Activated naive CD8-positive, alpha-beta T cell (primary cell): ENCODE data around the gene TTC22.

Experiments
- H3K27ac Mint-ChIP-seq: one replicate; pipeline ENCODE4 v1.8.0; 2021; ENCODE audit warnings: mixed read lengths
- H3K27me3 Mint-ChIP-seq: one replicate; pipeline ENCODE4 v1.8.0; 2021; ENCODE audit warnings: mixed read lengths
- H3K36me3 Mint-ChIP-seq: one replicate; pipeline ENCODE4 v1.8.0; 2021; ENCODE audit warnings: mixed read lengths
- H3K4me1 Mint-ChIP-seq: one replicate; pipeline ENCODE4 v1.8.0; 2021; ENCODE audit warnings: low read depth, mixed read lengths
- H3K4me3 Mint-ChIP-seq: one replicate; pipeline ENCODE4 v1.8.0; 2021; ENCODE audit warnings: mild to moderate bottlenecking, mixed read lengths
- H3K9me3 Mint-ChIP-seq: one replicate; pipeline ENCODE4 v1.8.0; 2021; ENCODE audit warnings: low read depth, mixed read lengths

Gene TTC22

DNA sequence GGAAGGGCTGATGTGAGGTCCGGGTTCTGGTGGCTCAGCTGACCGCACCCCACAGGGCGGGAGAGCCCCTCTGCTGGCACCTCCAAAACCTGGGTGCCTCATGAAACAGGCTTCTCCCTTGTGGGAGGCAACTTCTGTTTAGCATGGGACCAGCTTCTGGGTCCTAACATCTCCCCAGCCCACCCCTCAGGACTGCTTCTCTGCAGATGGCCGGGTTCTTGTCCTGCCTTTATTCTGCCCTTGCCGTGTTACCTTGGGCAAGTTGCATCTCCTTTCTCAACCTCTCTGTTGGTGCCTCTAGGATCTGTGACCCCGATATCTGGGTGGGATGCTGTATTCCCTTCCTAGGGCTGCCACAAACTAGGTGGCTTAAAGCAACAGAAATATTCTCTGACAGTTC lies 15.0 kb upstream of the TTC22 start:
- H3K27me3 Mint-ChIP-seq, result peaks cover under 1% of the 10 kb centered on the region
- no peaks in the 10 kb centered on the region for H3K36me3 Mint-ChIP-seq
- no peak overlapping the region for H3K4me3 Mint-ChIP-seq
- H3K4me1 Mint-ChIP-seq, result peaks cover 9% of the 10 kb centered on the region
- H3K9me3 Mint-ChIP-seq, result no peaks in the 10 kb centered on the region
- H3K27ac Mint-ChIP-seq, result no peak overlapping the region

DNA sequence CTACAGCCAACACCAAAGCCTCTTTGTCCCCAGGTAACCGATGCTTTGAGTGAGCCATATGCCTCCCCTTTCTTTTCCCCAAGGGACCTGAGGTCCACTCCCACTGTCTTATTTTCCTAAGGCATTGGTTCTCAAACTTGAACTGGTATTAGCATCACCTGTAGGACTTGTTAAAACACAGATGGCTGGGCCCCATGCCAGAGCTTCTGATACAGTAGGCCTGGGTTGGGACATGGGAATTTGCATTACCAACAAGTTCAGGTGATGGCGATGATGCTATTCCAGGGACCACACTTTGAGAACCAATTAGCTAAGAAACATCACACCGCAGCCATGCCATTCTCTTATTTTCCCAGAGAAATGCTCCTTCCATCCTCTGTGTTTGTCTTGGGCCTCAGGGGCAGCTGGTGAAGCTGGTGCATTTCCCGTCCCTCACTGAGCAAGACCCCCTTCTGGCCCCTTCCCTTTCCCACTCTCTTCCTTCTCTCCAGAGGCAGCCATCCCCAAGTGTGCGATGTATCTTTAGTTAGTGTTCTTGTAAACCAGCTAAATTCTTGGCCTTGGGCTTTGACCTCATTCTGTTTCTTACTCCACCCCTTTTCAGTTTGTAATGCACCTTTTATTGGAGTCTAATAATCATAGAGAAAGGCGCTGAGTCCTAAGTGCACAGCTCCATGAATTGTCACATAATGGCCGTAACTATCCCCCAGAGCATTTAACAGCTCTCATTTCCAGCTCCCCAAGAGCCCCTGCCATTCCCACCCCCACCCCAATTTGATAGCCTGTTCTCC lies 14.2 kb upstream of the TTC22 start:
- Mint-ChIP-seq H3K27me3 (peaks cover 1% of the 10 kb centered on the region), H3K4me3 (no peak overlapping the region), H3K4me1 (peaks cover 9% of the 10 kb centered on the region), H3K9me3 (no peaks in the 10 kb centered on the region), H3K36me3 (no peaks in the 10 kb centered on the region), H3K27ac (no peak overlapping the region)

GRCh38 chr1:54814571-54814970 lies 13.4 kb upstream of the TTC22 start:
- H3K27me3 Mint-ChIP-seq, result peaks cover 1% of the 10 kb centered on the region
- H3K27ac Mint-ChIP-seq, result no peak overlapping the region

DNA sequence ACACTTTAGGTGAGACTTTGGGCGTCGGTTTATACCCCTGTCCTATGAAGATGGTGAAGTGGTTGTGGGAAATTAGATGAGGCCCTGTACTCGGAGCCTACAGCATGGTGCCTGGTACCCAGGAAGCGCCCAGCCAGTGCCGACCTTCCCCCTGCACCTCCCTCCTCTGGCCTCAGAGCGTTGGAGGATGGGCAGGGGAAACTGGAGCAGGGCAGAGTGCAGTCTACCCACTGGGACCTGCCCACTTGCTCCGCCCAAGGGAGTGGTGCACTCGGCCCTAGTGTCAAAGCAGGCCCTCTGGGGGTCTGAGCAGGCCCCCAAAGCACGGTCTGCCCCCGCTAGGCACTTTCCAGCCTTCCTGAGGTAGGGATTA lies 13.0 kb upstream of the TTC22 start:
- no peak overlapping the region for H3K27ac Mint-ChIP-seq
- no peak overlapping the region for H3K4me3 Mint-ChIP-seq
- H3K27me3 Mint-ChIP-seq, result peaks cover 1% of the 10 kb centered on the region
- H3K4me1 Mint-ChIP-seq, result peaks cover 9% of the 10 kb centered on the region
- no peaks in the 10 kb centered on the region for H3K9me3 Mint-ChIP-seq
- H3K36me3 Mint-ChIP-seq, result no peaks in the 10 kb centered on the region

More at GRCh38 chr1:54814571-54814970, 13.4 kb upstream of the TTC22 start:
- H3K36me3 Mint-ChIP-seq, result no peaks in the 10 kb centered on the region
- H3K9me3 Mint-ChIP-seq, result no peaks in the 10 kb centered on the region
- no peak overlapping the region for H3K4me3 Mint-ChIP-seq
- H3K4me1 Mint-ChIP-seq, result peaks cover 9% of the 10 kb centered on the region

DNA sequence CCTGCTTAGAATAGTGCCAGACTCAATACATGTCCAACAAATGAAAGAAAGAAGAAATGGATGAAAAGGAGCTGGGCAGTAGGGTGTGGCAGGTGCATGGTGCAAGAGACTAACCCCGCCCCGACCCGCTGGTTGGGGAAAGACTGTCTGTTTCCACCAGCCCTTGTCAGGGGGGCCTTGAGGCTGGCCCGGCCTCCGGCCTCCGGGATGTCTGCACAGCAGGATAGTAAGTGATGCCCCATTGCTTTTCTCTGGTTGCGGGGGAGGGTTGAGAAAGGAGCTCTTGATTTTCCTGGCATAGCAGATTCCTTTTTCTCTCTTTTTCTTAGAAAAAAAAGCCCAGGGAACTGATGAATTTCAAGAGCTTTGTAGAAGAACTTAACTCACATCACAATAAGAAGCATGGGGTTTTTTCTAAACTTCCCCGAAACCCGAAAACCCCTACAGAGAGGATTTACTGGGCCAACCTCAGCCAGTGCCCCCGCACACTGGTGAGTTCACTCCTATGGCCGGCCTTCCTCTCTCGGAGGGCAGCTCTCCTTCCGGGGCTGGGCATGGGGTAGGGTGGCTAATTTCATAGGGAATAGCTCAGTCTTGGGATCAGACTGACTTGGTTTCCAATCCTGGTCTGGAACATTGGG lies 12.5 kb upstream of the TTC22 start:
- H3K4me1 Mint-ChIP-seq, result peaks cover 7% of the 10 kb centered on the region
- no peak overlapping the region for H3K4me3 Mint-ChIP-seq
- no peak overlapping the region for H3K27ac Mint-ChIP-seq
- H3K27me3 Mint-ChIP-seq, result peaks cover 1% of the 10 kb centered on the region
- no peaks in the 10 kb centered on the region for H3K9me3 Mint-ChIP-seq
- H3K36me3 Mint-ChIP-seq, result no peaks in the 10 kb centered on the region

GRCh38 chr1:54812801-54813484 lies 11.8 kb upstream of the TTC22 start:
- Mint-ChIP-seq H3K27me3 (peaks cover 1% of the 10 kb centered on the region), H3K9me3 (no peaks in the 10 kb centered on the region), H3K36me3 (no peaks in the 10 kb centered on the region), H3K4me3 (no peak overlapping the region), H3K27ac (no peak overlapping the region), H3K4me1 (peaks cover 2% of the 10 kb centered on the region)

DNA sequence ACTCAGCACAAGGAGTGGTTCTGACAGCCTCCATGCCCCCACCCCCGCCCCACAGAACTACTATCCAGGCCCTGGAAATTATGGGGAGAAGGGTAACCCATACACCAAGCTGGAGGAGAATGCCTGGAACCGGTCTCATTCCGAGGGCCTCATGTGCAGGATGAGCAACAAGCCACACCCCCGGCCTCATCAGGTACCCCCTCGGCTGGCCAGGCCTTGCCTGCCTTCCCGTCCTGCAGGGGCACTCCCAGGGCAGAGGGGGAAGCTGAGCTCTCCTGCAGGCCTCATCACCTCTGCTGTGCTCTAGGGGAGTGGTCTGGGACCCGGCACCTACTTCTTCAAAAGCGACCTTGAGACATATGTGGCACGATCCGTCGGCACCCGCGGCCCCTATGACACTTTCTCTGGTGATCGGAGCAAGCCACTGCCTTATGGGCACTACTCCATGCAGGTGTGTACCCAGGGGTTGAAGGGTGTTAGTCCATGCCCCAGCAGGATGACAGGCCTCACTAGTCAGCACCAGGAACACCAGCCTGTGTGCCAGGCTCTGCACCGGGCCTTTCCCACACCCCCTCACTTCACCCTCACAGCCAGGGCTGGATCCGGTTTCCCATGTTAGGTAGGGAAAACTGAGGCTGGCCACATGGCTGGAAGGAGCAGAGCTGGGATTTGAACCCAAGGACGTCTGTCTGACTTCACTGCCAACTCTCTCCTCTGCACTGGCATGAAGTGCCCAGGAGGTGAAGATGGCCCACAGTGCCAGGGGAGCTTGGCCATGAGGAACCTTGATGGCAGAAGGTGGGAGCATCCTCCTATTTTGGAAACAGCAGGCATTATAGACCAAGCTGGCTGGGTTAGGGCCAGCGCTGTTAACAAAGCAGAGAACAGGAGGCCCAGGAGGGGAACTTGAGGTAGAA lies 10.9 kb upstream of the TTC22 start:
- peaks cover 1% of the 10 kb centered on the region for H3K27me3 Mint-ChIP-seq
- no peaks in the 10 kb centered on the region for H3K36me3 Mint-ChIP-seq
- H3K4me1 Mint-ChIP-seq, result no peaks in the 10 kb centered on the region
- no peaks in the 10 kb centered on the region for H3K9me3 Mint-ChIP-seq
- no peak overlapping the region for H3K27ac Mint-ChIP-seq
- H3K4me3 Mint-ChIP-seq, result no peak overlapping the region

DNA sequence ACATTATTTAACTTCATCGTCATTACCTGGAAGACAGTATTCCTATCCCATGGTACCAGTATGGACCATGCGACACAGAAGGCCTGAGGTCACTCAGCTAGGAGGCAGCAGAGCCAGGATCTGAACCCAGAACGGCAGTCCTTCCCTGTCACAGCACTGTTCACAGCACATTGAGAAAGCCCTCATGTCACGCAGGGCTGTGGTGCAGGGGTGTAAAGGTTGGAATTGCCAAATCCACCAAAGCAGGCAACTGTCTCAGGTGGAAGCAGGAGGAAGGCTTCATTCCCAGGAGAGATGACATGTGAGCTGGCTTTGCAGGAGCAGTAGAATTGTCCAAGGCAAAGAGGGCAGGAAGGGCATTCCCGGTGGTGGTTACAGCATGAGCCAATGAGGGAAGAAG lies 9.9 kb upstream of the TTC22 start:
- Mint-ChIP-seq H3K9me3 (no peaks in the 10 kb centered on the region), H3K27me3 (peaks cover 1% of the 10 kb centered on the region), H3K36me3 (no peaks in the 10 kb centered on the region), H3K27ac (no peak overlapping the region), H3K4me1 (no peaks in the 10 kb centered on the region), H3K4me3 (no peak overlapping the region)

DNA sequence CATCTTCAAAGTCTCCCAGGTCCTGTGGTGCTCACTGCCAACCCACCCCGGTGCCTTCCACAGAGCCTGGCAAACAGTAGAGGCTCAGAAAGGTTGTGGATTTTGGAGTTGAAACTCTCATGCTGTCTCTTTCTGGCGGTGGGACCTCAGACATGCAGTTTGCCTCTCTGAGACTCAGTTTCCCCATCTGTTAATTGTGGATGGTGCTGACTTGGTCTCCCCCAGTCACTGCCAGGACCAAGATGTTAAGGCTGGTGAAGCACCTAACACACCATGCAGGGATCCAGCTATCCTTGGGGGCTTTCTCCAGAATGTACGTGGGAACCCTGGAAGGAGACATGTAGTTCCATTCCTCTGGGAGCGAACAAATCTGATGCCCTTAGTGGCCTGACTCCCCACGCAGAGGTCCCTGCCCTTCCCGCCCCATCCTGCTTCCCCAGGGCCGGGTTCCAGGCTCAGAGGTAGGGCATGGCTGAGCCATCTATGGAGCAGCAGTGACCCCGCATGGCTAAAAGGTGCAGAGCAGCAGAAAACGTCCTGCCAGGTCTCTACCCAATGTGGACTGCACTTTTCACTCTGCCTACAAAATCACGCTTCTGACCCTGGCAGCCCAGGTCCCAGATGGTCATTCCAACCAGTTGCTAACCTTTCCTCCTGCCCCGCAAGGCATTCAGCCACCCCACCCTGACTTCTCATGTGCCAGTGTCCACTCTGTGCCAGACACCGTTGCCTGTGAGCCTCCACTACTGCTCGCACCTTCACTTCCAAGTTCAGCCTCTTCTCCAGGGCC lies 9.2 kb upstream of the TTC22 start:
- H3K27ac Mint-ChIP-seq, result no peak overlapping the region
- no peak overlapping the region for H3K4me3 Mint-ChIP-seq
- no peaks in the 10 kb centered on the region for H3K9me3 Mint-ChIP-seq
- H3K4me1 Mint-ChIP-seq, result no peaks in the 10 kb centered on the region
- H3K27me3 Mint-ChIP-seq, result peaks cover 1% of the 10 kb centered on the region
- no peaks in the 10 kb centered on the region for H3K36me3 Mint-ChIP-seq

GRCh38 chr1:54809496-54810074 lies 8.5 kb upstream of the TTC22 start:
- Mint-ChIP-seq H3K27me3 (peaks cover 1% of the 10 kb centered on the region), H3K36me3 (no peaks in the 10 kb centered on the region), H3K4me1 (peaks cover 3% of the 10 kb centered on the region), H3K9me3 (no peaks in the 10 kb centered on the region), H3K4me3 (no peak overlapping the region), H3K27ac (no peak overlapping the region)

DNA sequence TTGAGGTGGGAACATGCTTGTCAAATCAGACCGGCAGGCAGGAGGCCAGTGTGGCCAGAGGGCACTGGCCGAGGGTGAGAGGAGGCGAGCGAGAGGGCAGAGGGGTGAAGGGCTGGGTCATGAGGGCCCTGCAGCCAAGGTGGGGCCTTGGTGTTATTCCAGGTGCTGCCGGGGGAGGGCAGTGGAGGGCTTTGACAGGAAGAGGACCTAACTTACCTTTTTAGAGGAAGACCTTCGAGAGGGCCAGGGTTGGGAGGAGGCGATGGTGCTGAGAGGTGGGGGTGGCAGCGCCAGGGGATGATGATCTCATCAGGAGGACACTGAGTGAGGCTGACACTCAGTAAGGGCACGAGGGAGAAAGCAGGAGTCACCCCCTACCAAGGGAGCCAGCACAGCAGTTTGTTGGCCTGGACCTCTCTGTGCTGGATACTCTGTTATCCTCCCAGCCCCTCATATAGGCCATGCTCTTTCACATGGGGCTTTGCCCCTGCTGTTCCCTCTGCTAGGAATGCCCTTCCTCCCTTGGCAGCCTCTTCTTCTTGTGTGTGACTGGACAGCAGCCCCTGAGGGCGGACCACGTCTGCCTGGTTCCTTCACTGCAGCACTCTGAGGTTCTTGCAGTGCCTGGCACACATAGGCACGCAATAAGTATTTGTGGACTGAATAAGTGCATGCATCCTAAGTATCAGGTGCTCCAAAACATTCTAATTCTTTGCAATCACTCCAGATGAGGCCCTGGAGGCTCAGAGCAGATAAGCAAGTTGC lies 7.5 kb upstream of the TTC22 start:
- no peak overlapping the region for H3K27ac Mint-ChIP-seq
- no peaks in the 10 kb centered on the region for H3K36me3 Mint-ChIP-seq
- peaks cover 1% of the 10 kb centered on the region for H3K27me3 Mint-ChIP-seq
- no peaks in the 10 kb centered on the region for H3K9me3 Mint-ChIP-seq
- H3K4me3 Mint-ChIP-seq, result no peak overlapping the region
- peaks cover 9% of the 10 kb centered on the region for H3K4me1 Mint-ChIP-seq

GRCh38 chr1:54807756-54808155 lies 6.6 kb upstream of the TTC22 start:
- Mint-ChIP-seq H3K36me3 (no peaks in the 10 kb centered on the region), H3K4me1 (peaks cover 11% of the 10 kb centered on the region), H3K4me3 (no peak overlapping the region), H3K27ac (no peak overlapping the region), H3K9me3 (no peaks in the 10 kb centered on the region), H3K27me3 (peaks cover 1% of the 10 kb centered on the region)

DNA sequence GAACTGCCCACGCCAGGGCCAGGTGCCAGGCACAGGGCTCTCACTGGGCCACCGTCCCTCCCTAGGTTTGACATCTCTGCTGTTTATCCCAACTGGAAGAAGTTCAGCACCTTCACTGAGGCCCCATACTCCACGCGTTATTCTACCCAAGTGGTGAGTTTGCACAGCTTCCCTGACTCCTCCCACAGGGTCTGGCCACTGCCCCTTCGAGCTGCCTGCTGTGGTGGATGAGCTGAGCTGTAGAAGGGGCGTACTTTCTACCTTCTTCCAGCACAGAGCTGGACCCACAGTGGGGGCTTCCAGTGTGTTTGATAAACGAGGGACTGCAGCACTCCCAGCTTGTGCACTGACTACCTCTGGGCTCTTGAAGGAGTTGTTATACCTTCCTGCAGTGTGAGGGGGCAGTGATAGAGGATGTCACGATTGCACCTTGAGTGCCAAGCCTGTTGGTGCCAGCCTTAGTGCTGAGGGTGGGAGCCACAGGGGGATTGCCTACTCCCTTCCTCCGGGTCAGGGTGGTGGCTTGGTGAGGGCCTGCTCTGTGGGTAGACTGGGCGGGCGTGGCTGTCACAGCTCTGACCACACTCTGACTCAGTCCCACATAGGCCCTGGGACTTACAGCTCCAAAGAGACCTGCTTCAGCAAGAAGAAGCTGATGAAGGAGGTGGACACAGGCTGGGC lies 5.9 kb upstream of the TTC22 start:
- peaks cover 1% of the 10 kb centered on the region for H3K27me3 Mint-ChIP-seq
- no peaks in the 10 kb centered on the region for H3K9me3 Mint-ChIP-seq
- H3K27ac Mint-ChIP-seq, result no peak overlapping the region
- no peak overlapping the region for H3K4me3 Mint-ChIP-seq
- peaks cover 11% of the 10 kb centered on the region for H3K4me1 Mint-ChIP-seq
- H3K36me3 Mint-ChIP-seq, result no peaks in the 10 kb centered on the region
